Testis (tissue), 2 donors: Measurements from ENCODE around the gene SELENOI.

Experiments used
- CTCF ChIP-seq, 3 experiments: fragments of 450-650 bp in 2 of 3; fragments of 200-600 bp in 1 of 3; sonication (generic) in 1 of 3; IDR thresholded peaks; one replicate each; pipeline ENCODE4 v1.5.1; 2016 to 2019; ENCODE audit warnings: antibody characterized with exemption in 3 of 3, mild to moderate bottlenecking in 2 of 3, moderate library complexity in 1 of 3
- POLR2A ChIP-seq: fragments of 450-650 bp; IDR thresholded peaks from one replicate; pipeline ENCODE4 v1.6.1; 2017; ENCODE audit warnings: antibody characterized with exemption, mild to moderate bottlenecking, moderate library complexity

- TF ChIP-seq CTCF (IDR thresholded peaks at IDR 0.05) = no peak
- TF ChIP-seq POLR2A = no peak
Observed at GRCh38 chr2:26333293-26333692, 12.7 kb upstream of the SELENOI start.
